ENCODE measurements around the gene NECAP2. TPM values are rescaled to one million over a fixed set of nuclear protein-coding genes. Genes with fewer than 3 reads are reported as not detected.
"Not testable (repeated sequence)": the region's sequence is repeated elsewhere in the genome, so short reads cannot be mapped to it uniquely, and the experiment has no call there.

NECAP2 gene
- total RNA-seq, 1 donor from 2014 or later: 135 TPM

- TF ChIP-seq CTCF (IDR thresholded peaks at IDR 0.05; ENCODE audit: insufficient read depth, low read length, poor library complexity, severe bottlenecking): no peak
- Histone ChIP-seq H3K27me3 (ENCODE audit: control insufficient read depth, insufficient read depth, low read length) (no peaks in the 10 kb centered on the region), H3K4me3 (ENCODE audit: low read depth, low read length) (no peak overlapping the region), H3K36me3 (ENCODE audit: control insufficient read depth, insufficient read depth, low read length) (peaks cover 5% of the 10 kb centered on the region)
- no peak for DNase-seq (ENCODE audit: low read depth)
These were observed 8.5 kb downstream of the NECAP2 start for GRCh38 chr1:16449065-16449464.

GRCh38 chr1:16449666-16450065 is 9.1 kb downstream of the NECAP2 start:
- no peaks in the 10 kb centered on the region for H3K27me3 ChIP-seq (ENCODE audit: control insufficient read depth, insufficient read depth, low read length)
- no peak for TF ChIP-seq CTCF (IDR thresholded peaks at IDR 0.05; ENCODE audit: insufficient read depth, low read length, poor library complexity, severe bottlenecking)
- DNase-seq (ENCODE audit: low read depth): no peak
- H3K4me3 ChIP-seq (ENCODE audit: low read depth, low read length): no peak overlapping the region
- H3K36me3 ChIP-seq (ENCODE audit: control insufficient read depth, insufficient read depth, low read length): peaks cover 4% of the 10 kb centered on the region

- no peak for TF ChIP-seq CTCF (IDR thresholded peaks at IDR 0.05; ENCODE audit: insufficient read depth, low read length, poor library complexity, severe bottlenecking)
- Histone ChIP-seq H3K27me3 (ENCODE audit: control insufficient read depth, insufficient read depth, low read length) (no peaks in the 10 kb centered on the region), H3K4me3 (ENCODE audit: low read depth, low read length) (no peak overlapping the region), H3K36me3 (ENCODE audit: control insufficient read depth, insufficient read depth, low read length) (peaks cover 3% of the 10 kb centered on the region)
- no peak for DNase-seq (ENCODE audit: low read depth)
These were observed 10.4 kb downstream of the NECAP2 start for GRCh38 chr1:16450863-16451481.

GRCh38 chr1:16451841-16452528 is 11.5 kb downstream of the NECAP2 start:
- TF ChIP-seq CTCF (IDR thresholded peaks at IDR 0.05; ENCODE audit: insufficient read depth, low read length, poor library complexity, severe bottlenecking): no peak
- no peak for DNase-seq (ENCODE audit: low read depth)
- no peaks in the 10 kb centered on the region for H3K27me3 ChIP-seq (ENCODE audit: control insufficient read depth, insufficient read depth, low read length)
- H3K36me3 ChIP-seq (ENCODE audit: control insufficient read depth, insufficient read depth, low read length): peaks cover 3% of the 10 kb centered on the region
- H3K4me3 ChIP-seq (ENCODE audit: low read depth, low read length): no peak overlapping the region

GRCh38 chr1:16454909-16455308 is 14.4 kb downstream of the NECAP2 start:
- not testable (repeated sequence) for H3K4me3 ChIP-seq (ENCODE audit: low read depth, low read length); H3K27me3 ChIP-seq (ENCODE audit: control insufficient read depth, insufficient read depth, low read length); DNase-seq (ENCODE audit: low read depth); H3K36me3 ChIP-seq (ENCODE audit: control insufficient read depth, insufficient read depth, low read length)

- DNase-seq (ENCODE audit: low read depth); H3K27me3 ChIP-seq (ENCODE audit: control insufficient read depth, insufficient read depth, low read length); H3K4me3 ChIP-seq (ENCODE audit: low read depth, low read length); H3K36me3 ChIP-seq (ENCODE audit: control insufficient read depth, insufficient read depth, low read length): not testable (repeated sequence)
These were observed 15.6 kb downstream of the NECAP2 start for GRCh38 chr1:16456151-16456550.

- H3K27me3 ChIP-seq (ENCODE audit: control insufficient read depth, insufficient read depth, low read length): no peaks in the 10 kb centered on the region
- DNase-seq (ENCODE audit: low read depth): no peak
- no peak overlapping the region for H3K4me3 ChIP-seq (ENCODE audit: low read depth, low read length)
- no peak for TF ChIP-seq CTCF (IDR thresholded peaks at IDR 0.05; ENCODE audit: insufficient read depth, low read length, poor library complexity, severe bottlenecking)
- peaks cover 2% of the 10 kb centered on the region for H3K36me3 ChIP-seq (ENCODE audit: control insufficient read depth, insufficient read depth, low read length)
These were observed 18.3 kb downstream of the NECAP2 start for GRCh38 chr1:16458831-16459230.

Data from kidney epithelial cell (primary cell).